K562 (cell line): Measurements from ENCODE around the gene PRDX3. TPM values are rescaled to one million over a fixed set of nuclear protein-coding genes. Genes with fewer than 3 reads are reported as not detected.
A peak's percentile ranks its signal among the peaks of the same experiment; 100 is the strongest.

Experiments used
- ATAC-seq: fragments of 200-7000 bp; cut with Tn5 transposase; 3 replicates; pipeline ENCODE4 v1.9.1; 2020; ENCODE audit warnings: moderate library complexity
- BruUV-seq: library from RNA; stranded (reverse); fragments of 400-500 nt; replicated peaks from 2 replicates; lab custom pipeline; 2021; lab: Mats Ljungman, UMichigan
- CTCF ChIA-PET: fragments of 300-600 bp; formaldehyde crosslinking; extraction: SDS; loops from one replicate; lab custom pipeline; 2021; ENCODE audit warnings: low intra/inter-chr PET ratio; lab: Yijun Ruan, JAX
- POLR2A ChIA-PET: fragments of 300-600, 350-650 bp; sonication (Branson Sonifier 250); formaldehyde crosslinking; extraction: SDS; loops from one replicate; lab custom pipeline; 2021; ENCODE audit warnings: antibody characterized with exemption, inconsistent platforms; lab: Yijun Ruan, JAX
- DNase-seq, 4 experiments: peaks; one replicate each; pipeline versions ENCODE4 v3.0.0 to v3.0.0-alpha.2; 2011 to 2018; ENCODE audit warnings: low spot score in 3 of 4, mixed read lengths in 3 of 4; ENCODE audit errors: extremely low read depth in 1 of 4
- FAIRE-seq: peaks from 2 replicates; lab custom pipeline; 2011; peaks lifted over from hg19 to GRCh38; lab: Jason Lieb, UNC
- H2AFZ ChIP-seq: 2 replicates; pipeline ENCODE4 v1.6.0; 2011; ENCODE audit warnings: low read depth, low read length, control low read depth, inconsistent platforms
- H3K27ac ChIP-seq: fragments of 200-600 bp; 3 replicates; pipeline ENCODE4 v1.8.0; 2011; ENCODE audit warnings: low read depth, mild to moderate bottlenecking, control low read depth, inconsistent platforms, low read length, moderate library complexity, mixed read lengths; ENCODE audit errors: extremely low read depth
- H3K27me3 ChIP-seq, 2 experiments: fragments of 300-600 bp in 1 of 2; 2 replicates in 1 of 2; 3 replicates in 1 of 2; pipeline versions ENCODE4 v1.6.0 to v1.8.0; 2011; ENCODE audit warnings: inconsistent platforms in 2 of 2, low read length in 2 of 2, mild to moderate bottlenecking in 1 of 2, mixed read lengths in 1 of 2, moderate library complexity in 1 of 2; ENCODE audit not compliant: control insufficient read depth in 2 of 2, insufficient read depth in 2 of 2
- H3K36me3 ChIP-seq: fragments of 300-600 bp; 3 replicates; pipeline ENCODE4 v1.8.0; 2011; ENCODE audit warnings: mild to moderate bottlenecking, low read length, inconsistent platforms; ENCODE audit not compliant: control insufficient read depth, insufficient read depth
- H3K4me1 ChIP-seq, 2 experiments: fragments of 200-600 bp in 1 of 2; replicated peaks in 1 of 2; 2 replicates in 1 of 2; 3 replicates in 1 of 2; pipeline versions ENCODE4 v1.5.1 to v1.8.0; 2011; ENCODE audit warnings: inconsistent platforms in 2 of 2, low read length in 2 of 2, mild to moderate bottlenecking in 1 of 2, mixed read lengths in 1 of 2, moderate library complexity in 1 of 2; ENCODE audit not compliant: control insufficient read depth in 2 of 2, insufficient read depth in 2 of 2
- H3K4me2 ChIP-seq: 2 replicates; pipeline ENCODE4 v1.6.1; 2011; ENCODE audit warnings: low read length, control low read depth, inconsistent platforms, mixed read lengths; ENCODE audit not compliant: insufficient read depth
- H3K4me3 ChIP-seq: fragments of 200-600 bp; sonication (generic), shearing (Covaris generic); 2 replicates; pipeline ENCODE4 v1.5.1; 2016; ENCODE audit warnings: control low read depth, inconsistent platforms
- H3K79me2 ChIP-seq: fragments of 200-600 bp; 3 replicates; pipeline ENCODE4 v1.8.0; 2011; ENCODE audit warnings: low read length, inconsistent platforms; ENCODE audit not compliant: control insufficient read depth, insufficient read depth
- H3K9ac ChIP-seq, 2 experiments: 2 replicates each; pipeline versions ENCODE4 v1.6.0 to v1.6.1; 2011; ENCODE audit warnings: low read depth in 2 of 2, low read length in 2 of 2, control low read depth in 1 of 2, inconsistent platforms in 1 of 2, mild to moderate bottlenecking in 1 of 2, mixed read lengths in 1 of 2; ENCODE audit not compliant: insufficient read depth in 1 of 2
- H3K9me1 ChIP-seq: one replicate; pipeline ENCODE4 v1.6.0; 2011; ENCODE audit warnings: inconsistent platforms, mild to moderate bottlenecking, low read length, moderate library complexity; ENCODE audit not compliant: control insufficient read depth, insufficient read depth
- H3K9me3 ChIP-seq: replicated peaks from 2 replicates; pipeline ENCODE4 v1.5.1; 2011; ENCODE audit warnings: low read depth, low read length, inconsistent platforms; ENCODE audit not compliant: control insufficient read depth, insufficient read depth
- H4K20me1 ChIP-seq: replicated peaks from 2 replicates; pipeline ENCODE4 v1.6.1; 2011; ENCODE audit warnings: low read length, inconsistent platforms, mixed read lengths; ENCODE audit not compliant: control insufficient read depth, insufficient read depth
- PHB2 ChIP-seq: fragments of 450-650 bp; IDR thresholded peaks from 2 replicates; pipeline ENCODE4 v1.6.1; 2017; ENCODE audit warnings: low read depth
- SLC30A9 ChIP-seq: fragments of 250-450 bp; sonication (Bioruptor Pico); IDR thresholded peaks from 2 replicates; pipeline ENCODE4 v1.8.0; 2022; ENCODE audit warnings: mild to moderate bottlenecking, moderate library complexity
- ZBED1 ChIP-seq: IDR thresholded peaks from 2 replicates; pipeline ENCODE4 v1.6.1; 2014
- ZNF146 ChIP-seq: IDR thresholded peaks from one replicate; pipeline ENCODE4 v1.6.1; 2018; ENCODE audit warnings: missing compliant biosample characterization; ENCODE audit not compliant: unreplicated experiment
- WGBS: fragments of 100-300 bp; shearing (Covaris generic); methylation state at CpG from one replicate; pipeline ENCODE4 v1.1.6; 2016; ENCODE audit warnings: low coverage, mixed read lengths; ENCODE audit not compliant: insufficient coverage; ENCODE audit errors: missing lambda C conversion rate; 5-methylcytosine and 5-hydroxymethylcytosine counted together
- in situ Hi-C: fragments of 300-500 bp; cut with MboI; formaldehyde crosslinking; loops from 4 replicates; pipeline ENCODE4 v1.15.0; 2018; ENCODE audit warnings: inconsistent platforms, mixed read lengths
- intact Hi-C: fragments of 100-400 bp; cut with micrococcal nuclease; formaldehyde crosslinking; loops from 2 replicates; pipeline ENCODE4 v1.14.2; 2022
- polyA plus RNA-seq, 8 experiments: library from polyadenylated mRNA; depleted of rRNA in 4 of 8; stranded (reverse) in 5 of 8; unstranded in 3 of 8; fragments of >200 nt; fragmentation: Nextera tagmentation in 2 of 8; fragmentation: Illumina TruSeq in 1 of 8; extraction: Ambion mirVana in 2 of 8; extraction: Trizol in 1 of 8; gene quantifications; 2 replicates each; pipeline versions ENCODE4 v1.2.1 to v1.2.3, GENCODE V29; 2011 to 2014; ENCODE audit warnings: inconsistent platforms in 1 of 8, missing spikeins in 1 of 8
- total RNA-seq, 7 experiments: library from RNA; depleted of rRNA in 6 of 7; stranded (reverse); fragments of >200 nt in 6 of 7; fragmentation: Illumina TruSeq in 2 of 7; extraction: Trizol in 2 of 7; gene quantifications; 2 replicates each; pipeline versions ENCODE4 v1.2.1 to v1.2.3, GENCODE V29; 2011 to 2021; ENCODE audit warnings: low replicate concordance in 1 of 7
- TF ChIP-seq, protein P1 (sequence below), 2 experiments: IDR thresholded peaks in 1 of 2; conservative IDR thresholded peaks in 1 of 2; 2 replicates each; pipeline ENCODE4 v1.6.1; 2016; ENCODE audit warnings: low read depth in 2 of 2, mild to moderate bottlenecking in 1 of 2, missing compliant biosample characterization in 1 of 2, missing genetic modification characterization in 1 of 2, moderate library complexity in 1 of 2

PRDX3 gene
- total and polyA plus RNA-seq, 9 of the 15 experiments (the other 6 are each of a cell fraction or from before 2014, with no cell fraction given) = 122 to 994 (median 173) TPM

DNA sequence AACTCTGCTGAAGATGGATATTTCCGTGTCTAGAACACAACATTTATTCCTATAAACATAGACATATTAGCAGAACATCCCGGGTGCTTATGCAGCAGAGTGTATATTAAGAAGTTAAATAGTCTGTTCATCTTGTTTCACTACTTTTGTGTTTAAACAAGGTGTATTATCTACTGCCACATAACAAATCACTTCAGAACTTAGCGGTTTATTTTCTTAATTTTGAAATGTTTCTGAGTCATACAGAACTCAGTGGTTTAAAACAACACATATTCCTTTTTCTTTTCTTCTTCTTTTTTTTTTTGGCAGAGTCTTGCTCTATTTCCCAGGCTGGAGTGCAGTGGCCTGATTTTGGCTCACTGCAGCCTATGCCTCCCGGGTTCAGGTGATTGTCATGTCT is 48.9 kb downstream of the PRDX3 start (continued):
- TF ChIP-seq, protein P1, sequence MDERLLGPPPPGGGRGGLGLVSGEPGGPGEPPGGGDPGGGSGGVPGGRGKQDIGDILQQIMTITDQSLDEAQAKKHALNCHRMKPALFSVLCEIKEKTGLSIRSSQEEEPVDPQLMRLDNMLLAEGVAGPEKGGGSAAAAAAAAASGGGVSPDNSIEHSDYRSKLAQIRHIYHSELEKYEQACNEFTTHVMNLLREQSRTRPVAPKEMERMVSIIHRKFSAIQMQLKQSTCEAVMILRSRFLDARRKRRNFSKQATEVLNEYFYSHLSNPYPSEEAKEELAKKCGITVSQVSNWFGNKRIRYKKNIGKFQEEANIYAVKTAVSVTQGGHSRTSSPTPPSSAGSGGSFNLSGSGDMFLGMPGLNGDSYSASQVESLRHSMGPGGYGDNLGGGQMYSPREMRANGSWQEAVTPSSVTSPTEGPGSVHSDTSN (CRISPR knock-in tag; IDR thresholded peaks at IDR 0.05; ENCODE audit: low read depth) = no peak
- TF ChIP-seq, protein P1 (tag; conservative IDR thresholded peaks at IDR 0.05; ENCODE audit: low read depth) = no peak
- TF ChIP-seq PHB2 = no peak

GRCh38 chr10:119125942-119126341 is 52.7 kb downstream of the PRDX3 start:
- in situ Hi-C loops = no loop called here
- TF ChIP-seq SLC30A9 (no peak), ZNF146 (CRISPR knock-in tag) (peak; percentile 32), ZBED1 (no peak)
- Histone ChIP-seq H2AFZ (no peak overlapping the region), H3K36me3 (peaks cover 7% of the 10 kb centered on the region; the same call in 2 of the 3 replicates), H3K4me1 (peaks cover 4 to 7% of the 10 kb centered on the region in 2 experiments), H3K9me3 (no peaks in the 10 kb centered on the region), H3K4me2 (no peak overlapping the region), H3K9ac (no peak overlapping the region), H3K27me3 (no peaks in the 10 kb centered on the region), H3K9me1 (no peaks in the 10 kb centered on the region), H4K20me1 (no peaks in the 10 kb centered on the region), H3K79me2 (no peaks in the 10 kb centered on the region), H3K4me3 (no peak overlapping the region), H3K27ac (no peak overlapping the region)
- no peak for DNase-seq
- intact Hi-C loops = no loop called here
- POLR2A ChIA-PET = no interaction called here
- ATAC-seq = no peak
- no TSS peak for BruUV-seq
- CTCF ChIA-PET = no interaction called here
- FAIRE-seq = no peak
- 37% methylated on average over 2 of the region's 2 CpGs for WGBS
